ENCODE measurements around the gene EPN2.
"Not testable (repeated sequence)": the region's sequence is repeated elsewhere in the genome, so short reads cannot be mapped to it uniquely, and the experiment has no call there.

The EPN2 gene

GRCh38 chr17:19234676-19235075, 2.5 kb upstream of the EPN2 start:
- H3K27ac Mint-ChIP-seq, result not testable (repeated sequence)
- H3K4me1 Mint-ChIP-seq, result peaks cover 11% of the 10 kb centered on the region

GRCh38 chr17:19236351-19237138, 621 bp upstream of the EPN2 start:
- ATAC-seq, result peak; percentile 76
- not testable (repeated sequence) for H3K36me3 Mint-ChIP-seq, H3K27ac Mint-ChIP-seq, H3K27me3 Mint-ChIP-seq, H3K4me3 Mint-ChIP-seq, H3K9me3 Mint-ChIP-seq
- H3K4me1 Mint-ChIP-seq, result peaks cover 21% of the 10 kb centered on the region

More at GRCh38 chr17:19234676-19235075, 2.5 kb upstream of the EPN2 start:
- not testable (repeated sequence) for H3K36me3 Mint-ChIP-seq, H3K4me3 Mint-ChIP-seq, H3K9me3 Mint-ChIP-seq, H3K27me3 Mint-ChIP-seq, ATAC-seq

- ATAC-seq, result peak; percentile 72
- H3K4me1 Mint-ChIP-seq, result peaks cover 21% of the 10 kb centered on the region
- peak overlapping the region; percentile 94 for H3K4me3 Mint-ChIP-seq
- no peaks in the 10 kb centered on the region for H3K27me3 Mint-ChIP-seq
- H3K36me3 Mint-ChIP-seq, result peaks cover 7% of the 10 kb centered on the region
- no peaks in the 10 kb centered on the region for H3K9me3 Mint-ChIP-seq
- peak overlapping the region; percentile 87 for H3K27ac Mint-ChIP-seq
These were observed 412 bp downstream of the EPN2 start for GRCh38 chr17:19237389-19238166.

GRCh38 chr17:19238167-19238505, 970 bp downstream of the EPN2 start:
- no peak for ATAC-seq
- Mint-ChIP-seq H3K4me3 (peak overlapping the region; percentile 94), H3K36me3 (peaks cover 7% of the 10 kb centered on the region), H3K27ac (peak overlapping the region; percentile 87), H3K4me1 (peaks cover 21% of the 10 kb centered on the region), H3K27me3 (no peaks in the 10 kb centered on the region), H3K9me3 (no peaks in the 10 kb centered on the region)

GRCh38 chr17:19239544-19239943, 2.4 kb downstream of the EPN2 start:
- H3K27me3 Mint-ChIP-seq, result no peaks in the 10 kb centered on the region
- H3K4me3 Mint-ChIP-seq, result no peak overlapping the region
- peaks cover 21% of the 10 kb centered on the region for H3K4me1 Mint-ChIP-seq
- peaks cover 7% of the 10 kb centered on the region for H3K36me3 Mint-ChIP-seq
- H3K9me3 Mint-ChIP-seq, result no peaks in the 10 kb centered on the region
- ATAC-seq, result no peak
- no peak overlapping the region for H3K27ac Mint-ChIP-seq

GRCh38 chr17:19242323-19242722, 5.2 kb downstream of the EPN2 start:
- peaks cover 7% of the 10 kb centered on the region for H3K36me3 Mint-ChIP-seq
- H3K4me3 Mint-ChIP-seq, result no peak overlapping the region
- H3K9me3 Mint-ChIP-seq, result no peaks in the 10 kb centered on the region
- no peak overlapping the region for H3K27ac Mint-ChIP-seq
- H3K4me1 Mint-ChIP-seq, result peaks cover 26% of the 10 kb centered on the region
- no peak for ATAC-seq
- no peaks in the 10 kb centered on the region for H3K27me3 Mint-ChIP-seq

GRCh38 chr17:19242926-19243325, 5.8 kb downstream of the EPN2 start:
- H3K4me1 Mint-ChIP-seq, result peaks cover 27% of the 10 kb centered on the region
- no peaks in the 10 kb centered on the region for H3K27me3 Mint-ChIP-seq
- H3K36me3 Mint-ChIP-seq, result peaks cover 7% of the 10 kb centered on the region
- no peak overlapping the region for H3K4me3 Mint-ChIP-seq
- no peaks in the 10 kb centered on the region for H3K9me3 Mint-ChIP-seq
- H3K27ac Mint-ChIP-seq, result no peak overlapping the region
- no peak for ATAC-seq

GRCh38 chr17:19243838-19244237, 6.7 kb downstream of the EPN2 start:
- peaks cover 27% of the 10 kb centered on the region for H3K4me1 Mint-ChIP-seq
- H3K9me3 Mint-ChIP-seq, result no peaks in the 10 kb centered on the region
- no peak overlapping the region for H3K4me3 Mint-ChIP-seq
- peaks cover 7% of the 10 kb centered on the region for H3K36me3 Mint-ChIP-seq
- H3K27me3 Mint-ChIP-seq, result no peaks in the 10 kb centered on the region
- no peak overlapping the region for H3K27ac Mint-ChIP-seq
- no peak for ATAC-seq

- Mint-ChIP-seq H3K27ac (no peak overlapping the region), H3K27me3 (no peaks in the 10 kb centered on the region), H3K9me3 (no peaks in the 10 kb centered on the region), H3K4me1 (peaks cover 31% of the 10 kb centered on the region), H3K36me3 (peaks cover 7% of the 10 kb centered on the region), H3K4me3 (no peak overlapping the region)
- no peak for ATAC-seq
These were observed 7.2 kb downstream of the EPN2 start for GRCh38 chr17:19244357-19244756.

- H3K36me3 Mint-ChIP-seq, result peaks cover 7% of the 10 kb centered on the region
- no peak for ATAC-seq
- H3K9me3 Mint-ChIP-seq, result no peaks in the 10 kb centered on the region
- no peak overlapping the region for H3K4me3 Mint-ChIP-seq
- peaks cover 31% of the 10 kb centered on the region for H3K4me1 Mint-ChIP-seq
- no peak overlapping the region for H3K27ac Mint-ChIP-seq
- no peaks in the 10 kb centered on the region for H3K27me3 Mint-ChIP-seq
These were observed 7.6 kb downstream of the EPN2 start for GRCh38 chr17:19244781-19245180.

GRCh38 chr17:19247473-19247872, 10.3 kb downstream of the EPN2 start:
- peaks cover 5% of the 10 kb centered on the region for H3K36me3 Mint-ChIP-seq
- ATAC-seq, result no peak
- H3K4me1 Mint-ChIP-seq, result peaks cover 27% of the 10 kb centered on the region
- H3K4me3 Mint-ChIP-seq, result no peak overlapping the region
- no peaks in the 10 kb centered on the region for H3K9me3 Mint-ChIP-seq
- no peaks in the 10 kb centered on the region for H3K27me3 Mint-ChIP-seq
- no peak overlapping the region for H3K27ac Mint-ChIP-seq

GRCh38 chr17:19248151-19248927, 11.2 kb downstream of the EPN2 start:
- H3K4me3 Mint-ChIP-seq, result no peak overlapping the region
- H3K9me3 Mint-ChIP-seq, result no peaks in the 10 kb centered on the region
- peaks cover 27% of the 10 kb centered on the region for H3K4me1 Mint-ChIP-seq
- H3K27me3 Mint-ChIP-seq, result no peaks in the 10 kb centered on the region
- no peak overlapping the region for H3K27ac Mint-ChIP-seq
- peaks cover 5% of the 10 kb centered on the region for H3K36me3 Mint-ChIP-seq
- no peak for ATAC-seq

- H3K4me3 Mint-ChIP-seq, result no peak overlapping the region
- H3K27ac Mint-ChIP-seq, result no peak overlapping the region
These were observed 11.9 kb downstream of the EPN2 start for GRCh38 chr17:19248928-19249574.

GRCh38 chr17:19249681-19250080, 12.5 kb downstream of the EPN2 start:
- Mint-ChIP-seq H3K9me3 (no peaks in the 10 kb centered on the region), H3K27me3 (no peaks in the 10 kb centered on the region), H3K4me1 (peaks cover 36% of the 10 kb centered on the region), H3K36me3 (peaks cover 5% of the 10 kb centered on the region), H3K4me3 (no peak overlapping the region), H3K27ac (no peak overlapping the region)
- no peak for ATAC-seq

More at GRCh38 chr17:19248928-19249574, 11.9 kb downstream of the EPN2 start:
- peaks cover 32% of the 10 kb centered on the region for H3K4me1 Mint-ChIP-seq
- no peaks in the 10 kb centered on the region for H3K9me3 Mint-ChIP-seq
- ATAC-seq, result no peak
- peaks cover 5% of the 10 kb centered on the region for H3K36me3 Mint-ChIP-seq
- no peaks in the 10 kb centered on the region for H3K27me3 Mint-ChIP-seq
